Measurements from ENCODE around the gene ODR4. TPM values are rescaled to one million over a fixed set of nuclear protein-coding genes. Genes with fewer than 3 reads are reported as not detected.

Gene ODR4
- polyA plus RNA-seq, 1 of the 3 experiments (the other 2 are of a cell fraction): 8.2 TPM

DNA sequence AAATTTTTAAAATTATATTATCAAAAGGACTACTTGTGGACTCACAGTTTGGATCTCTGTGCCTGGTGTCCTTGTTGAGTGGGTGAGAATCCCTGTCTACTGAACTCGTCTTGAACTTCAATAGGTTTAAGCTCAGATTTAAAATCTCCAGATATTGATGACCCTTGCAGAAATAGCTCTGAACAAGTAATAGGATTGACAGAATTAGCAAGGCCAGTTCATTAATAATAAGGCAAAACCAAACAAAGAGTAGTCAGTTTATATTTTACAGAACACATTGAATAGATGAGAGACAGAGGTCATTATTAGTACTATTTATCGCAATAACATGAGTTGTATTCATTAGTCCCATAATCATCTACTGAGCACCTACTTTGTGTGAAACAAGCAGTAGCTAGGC lies 85.4 kb downstream of the ODR4 start, which contains the start of gene PDC:
PDC (minus strand) TSS at position 101 of the 400 bp plus-strand sequence. CDS start 11,655 bp downstream, outside the sequence.
- no peaks in the 10 kb centered on the region for H3K36me3 ChIP-seq (replicated peaks in 1 of 2; ENCODE audit: control insufficient read depth in 1 of 2, insufficient read depth in 2 of 2, low read length in 1 of 2)
- DNase-seq: no peak
- no peak within 1 kb of the TSS for H2AFZ ChIP-seq (ENCODE audit: low read depth)
- ChIA-PET CTCF (interaction anchor here (0.9 to 1.4 kb wide), 2 partner anchors 18 to 86 kb away, joined by 3 to 6 read pairs; partner anchors contain the start of genes ODR4 and TPR), POLR2A (no interaction called here)
- peaks cover 0 to 4% of the 10 kb centered on the region in 2 experiments; a peak in 2 of 4 replicates for H3K4me1 ChIP-seq (ENCODE audit: control insufficient read depth in 1 of 2, insufficient read depth in 2 of 2, low read depth in 1 of 2, low read length in 1 of 2)
- no peaks in the 10 kb centered on the region for H4K20me1 ChIP-seq (ENCODE audit: insufficient read depth)
- no peak within 1 kb of the TSS for H3K9ac ChIP-seq
- WGBS (ENCODE audit: low lambda C conversion rate): 81% methylated on average over 2 of the region's 2 CpGs
- H3F3A ChIP-seq (replicated peaks; ENCODE audit: insufficient read depth): peaks cover 2% of the 10 kb centered on the region
- no peaks in the 10 kb centered on the region for H3K9me2 ChIP-seq
- H3K27ac ChIP-seq (ENCODE audit: low read depth in 2 of 2, low read length in 1 of 2): no peak within 1 kb of the TSS
- no peaks in the 10 kb centered on the region for H3K79me2 ChIP-seq (ENCODE audit: insufficient read depth)
- no peak within 1 kb of the TSS for H3K4me3 ChIP-seq (ENCODE audit: low read depth in 2 of 2, low read length in 1 of 2)
- H3K27me3 ChIP-seq (ENCODE audit: insufficient read depth): no peaks in the 10 kb centered on the region
- H3K4me2 ChIP-seq: no peak within 1 kb of the TSS
- TF ChIP-seq TCF12 (IDR thresholded peaks at IDR 0.05) (no peak), FOSL2 (IDR thresholded peaks at IDR 0.05; ENCODE audit: borderline replicate concordance, low read depth) (no peak), FOXJ3 (CRISPR knock-in tag; IDR thresholded peaks at IDR 0.05) (no peak), GATA2 (CRISPR knock-in tag; IDR thresholded peaks at IDR 0.05) (no peak), EZH2phosphoT487 (IDR thresholded peaks at IDR 0.05; ENCODE audit: borderline replicate concordance, low read depth) (no peak), FOXM1 (IDR thresholded peaks at IDR 0.05; ENCODE audit: low read depth) (no peak), CHD2 (IDR thresholded peaks at IDR 0.05; ENCODE audit: low read length, partially characterized antibody) (no peak), EP300 (IDR thresholded peaks at IDR 0.05; ENCODE audit: borderline replicate concordance in 1 of 2, low read depth in 1 of 2, low read length in 1 of 2) (no peak), MXI1 (IDR thresholded peaks at IDR 0.05; ENCODE audit: low read depth, low read length) (no peak), SIN3A (IDR thresholded peaks at IDR 0.05; ENCODE audit: borderline replicate concordance, low read depth, low read length) (no peak), REST (IDR thresholded peaks at IDR 0.05; ENCODE audit: low read depth, low read length) (no peak), TAF1 (IDR thresholded peaks at IDR 0.05; ENCODE audit: borderline replicate concordance, low read depth, low read length) (no peak), SMC3 (IDR thresholded peaks at IDR 0.05; ENCODE audit: low read depth, low read length) (no peak), NRF1 (IDR thresholded peaks at IDR 0.05; ENCODE audit: low read depth, low read length) (no peak), RCOR1 (IDR thresholded peaks at IDR 0.05; ENCODE audit: low read length) (no peak), RXRA (IDR thresholded peaks at IDR 0.05; ENCODE audit: borderline replicate concordance, low read depth) (no peak), MEF2A (IDR thresholded peaks at IDR 0.05; ENCODE audit: borderline replicate concordance, low read depth) (no peak)
- TF ChIP-seq, protein P1, sequence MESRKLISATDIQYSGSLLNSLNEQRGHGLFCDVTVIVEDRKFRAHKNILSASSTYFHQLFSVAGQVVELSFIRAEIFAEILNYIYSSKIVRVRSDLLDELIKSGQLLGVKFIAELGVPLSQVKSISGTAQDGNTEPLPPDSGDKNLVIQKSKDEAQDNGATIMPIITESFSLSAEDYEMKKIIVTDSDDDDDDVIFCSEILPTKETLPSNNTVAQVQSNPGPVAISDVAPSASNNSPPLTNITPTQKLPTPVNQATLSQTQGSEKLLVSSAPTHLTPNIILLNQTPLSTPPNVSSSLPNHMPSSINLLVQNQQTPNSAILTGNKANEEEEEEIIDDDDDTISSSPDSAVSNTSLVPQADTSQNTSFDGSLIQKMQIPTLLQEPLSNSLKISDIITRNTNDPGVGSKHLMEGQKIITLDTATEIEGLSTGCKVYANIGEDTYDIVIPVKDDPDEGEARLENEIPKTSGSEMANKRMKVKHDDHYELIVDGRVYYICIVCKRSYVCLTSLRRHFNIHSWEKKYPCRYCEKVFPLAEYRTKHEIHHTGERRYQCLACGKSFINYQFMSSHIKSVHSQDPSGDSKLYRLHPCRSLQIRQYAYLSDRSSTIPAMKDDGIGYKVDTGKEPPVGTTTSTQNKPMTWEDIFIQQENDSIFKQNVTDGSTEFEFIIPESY (IDR thresholded peaks at IDR 0.05; ENCODE audit: borderline replicate concordance, low read depth): no peak
- TF ChIP-seq, protein P2, sequence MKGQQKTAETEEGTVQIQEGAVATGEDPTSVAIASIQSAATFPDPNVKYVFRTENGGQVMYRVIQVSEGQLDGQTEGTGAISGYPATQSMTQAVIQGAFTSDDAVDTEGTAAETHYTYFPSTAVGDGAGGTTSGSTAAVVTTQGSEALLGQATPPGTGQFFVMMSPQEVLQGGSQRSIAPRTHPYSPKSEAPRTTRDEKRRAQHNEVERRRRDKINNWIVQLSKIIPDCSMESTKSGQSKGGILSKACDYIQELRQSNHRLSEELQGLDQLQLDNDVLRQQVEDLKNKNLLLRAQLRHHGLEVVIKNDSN (IDR thresholded peaks at IDR 0.05; ENCODE audit: borderline replicate concordance, low read depth): no peak
- H3K9me3 ChIP-seq: no peaks in the 10 kb centered on the region

All from SK-N-SH (cell line).